GM23338 (cell line): Measurements from ENCODE around the gene HJURP. TPM values are rescaled to one million over a fixed set of nuclear protein-coding genes. Genes with fewer than 3 reads are reported as not detected.

Experiments
- ATAC-seq: fragments of 200-7000 bp; cut with Tn5 transposase; 3 replicates; pipeline ENCODE4 v1.9.1; 2020
- DNase-seq: peaks from one replicate; pipeline ENCODE4 v3.0.0-alpha.2; 2015; ENCODE audit warnings: low spot score
- H2AFZ ChIP-seq: fragments of 200-600 bp; sonication (generic); 2 replicates; pipeline ENCODE4 v1.8.0; 2016; ENCODE audit warnings: antibody characterized with exemption, mild to moderate bottlenecking, moderate library complexity
- H3F3A ChIP-seq: fragments of 200-600 bp; sonication (generic); replicated peaks from 2 replicates; pipeline ENCODE4 v1.8.0; 2017; ENCODE audit warnings: antibody characterized with exemption, mixed run types, low read depth
- H3K27ac ChIP-seq: fragments of 200-600 bp; sonication (generic); 2 replicates; pipeline ENCODE4 v1.6.1; 2016; ENCODE audit warnings: low read depth
- H3K27me3 ChIP-seq: fragments of 200-600 bp; sonication (generic); 2 replicates; pipeline ENCODE4 v1.8.0; 2016; ENCODE audit warnings: mild to moderate bottlenecking, mixed run types, moderate library complexity; ENCODE audit not compliant: insufficient read depth
- H3K36me3 ChIP-seq: fragments of 200-600 bp; sonication (generic); 2 replicates; pipeline ENCODE4 v1.8.0; 2016; ENCODE audit warnings: mild to moderate bottlenecking; ENCODE audit not compliant: insufficient read depth
- H3K4me1 ChIP-seq: fragments of 200-600 bp; sonication (generic); 2 replicates; pipeline ENCODE4 v1.8.0; 2016; ENCODE audit warnings: mild to moderate bottlenecking, moderate library complexity; ENCODE audit not compliant: insufficient read depth
- H3K4me2 ChIP-seq: fragments of 200-600 bp; sonication (generic); 2 replicates; pipeline ENCODE4 v1.7.1; 2017; ENCODE audit warnings: mixed run types
- H3K4me3 ChIP-seq: fragments of 200-600 bp; sonication (generic); 2 replicates; pipeline ENCODE4 v1.6.1; 2016; ENCODE audit warnings: mixed run types
- H3K79me2 ChIP-seq: fragments of 200-600 bp; sonication (generic); replicated peaks from 2 replicates; pipeline ENCODE4 v1.8.0; 2017; ENCODE audit warnings: mild to moderate bottlenecking; ENCODE audit not compliant: insufficient read depth
- H3K9me2 ChIP-seq: fragments of 200-600 bp; sonication (generic); 2 replicates; pipeline ENCODE4 v1.8.0; 2017; ENCODE audit not compliant: insufficient read depth
- H4K20me1 ChIP-seq: fragments of 200-600 bp; sonication (generic); replicated peaks from 2 replicates; pipeline ENCODE4 v1.8.0; 2017; ENCODE audit warnings: mild to moderate bottlenecking; ENCODE audit not compliant: insufficient read depth
- H3K27ac Mint-ChIP-seq: 2 replicates; pipeline ENCODE4 v1.8.0; 2020; ENCODE audit warnings: inconsistent platforms, mild to moderate bottlenecking, moderate library complexity, mixed read lengths
- H3K27me3 Mint-ChIP-seq: 3 replicates; pipeline ENCODE4 v1.8.0; 2022; ENCODE audit warnings: low read depth, mild to moderate bottlenecking, moderate library complexity, mixed read lengths, inconsistent platforms; ENCODE audit not compliant: insufficient read depth, poor library complexity
- H3K36me3 Mint-ChIP-seq: 3 replicates; pipeline ENCODE4 v1.8.0; 2021; ENCODE audit warnings: low read depth, mild to moderate bottlenecking, inconsistent platforms, moderate library complexity, mixed read lengths
- H3K4me1 Mint-ChIP-seq: 3 replicates; pipeline ENCODE4 v1.8.0; 2020; ENCODE audit warnings: mild to moderate bottlenecking, inconsistent platforms, mixed read lengths
- H3K4me3 Mint-ChIP-seq: 3 replicates; pipeline ENCODE4 v1.8.0; 2021; ENCODE audit warnings: moderate library complexity, mild to moderate bottlenecking, inconsistent platforms, mixed read lengths
- H3K9me3 Mint-ChIP-seq: 3 replicates; pipeline ENCODE4 v1.8.0; 2020; ENCODE audit warnings: moderate library complexity, mild to moderate bottlenecking, inconsistent platforms, mixed read lengths
- CREB1 ChIP-seq: fragments of 250-450 bp; sonication (Bioruptor Pico); IDR thresholded peaks from 2 replicates; pipeline ENCODE4 v1.5.0; 2020; ENCODE audit warnings: low read depth, mild to moderate bottlenecking, moderate library complexity
- CTCF ChIP-seq, 2 experiments: fragments of 200-600 bp in 1 of 2; sonication (generic) in 1 of 2; conservative IDR thresholded peaks; 2 replicates each; pipeline versions ENCODE4 v1.5.1 to v1.6.1; 2016 to 2017; ENCODE audit warnings: antibody characterized with exemption in 2 of 2, low read depth in 2 of 2, mild to moderate bottlenecking in 2 of 2, moderate library complexity in 1 of 2
- EZH2 ChIP-seq: fragments of 200-600 bp; sonication (generic); IDR thresholded peaks from one replicate; pipeline ENCODE4 v1.8.0; 2017; ENCODE audit warnings: antibody characterized with exemption, mild to moderate bottlenecking, low read depth; ENCODE audit not compliant: unreplicated experiment
- EZH2phosphoT487 ChIP-seq: fragments of 200-600 bp; sonication (generic); IDR thresholded peaks from one replicate; pipeline ENCODE4 v1.8.1; 2018; ENCODE audit warnings: antibody characterized with exemption; ENCODE audit not compliant: unreplicated experiment
- JUNB ChIP-seq: IDR thresholded peaks from one replicate; pipeline ENCODE4 v1.6.1; 2016; ENCODE audit warnings: antibody characterized with exemption; ENCODE audit not compliant: unreplicated experiment
- NANOG ChIP-seq: IDR thresholded peaks from 2 replicates; pipeline ENCODE4 v1.6.1; 2016; ENCODE audit warnings: antibody characterized with exemption, borderline replicate concordance
- POLR2AphosphoS5 ChIP-seq: IDR thresholded peaks from 2 replicates; pipeline ENCODE4 v1.6.1; 2016; ENCODE audit warnings: antibody characterized with exemption, low read depth
- REST ChIP-seq: IDR thresholded peaks from one replicate; pipeline ENCODE4 v1.6.1; 2018; ENCODE audit warnings: antibody characterized with exemption; ENCODE audit not compliant: unreplicated experiment
- STAT1 ChIP-seq: IDR thresholded peaks from one replicate; pipeline ENCODE4 v1.6.1; 2016; ENCODE audit warnings: antibody characterized with exemption; ENCODE audit not compliant: unreplicated experiment
- ZNF114 ChIP-seq: fragments of 250-450 bp; sonication (Bioruptor Pico); IDR thresholded peaks from 2 replicates; pipeline ENCODE4 v1.5.0; 2020; ENCODE audit warnings: mild to moderate bottlenecking, moderate library complexity
- ZNF331 ChIP-seq: fragments of 250-450 bp; sonication (Bioruptor Pico); IDR thresholded peaks from 2 replicates; pipeline ENCODE4 v1.5.0; 2020; ENCODE audit warnings: low read depth, mild to moderate bottlenecking, moderate library complexity
- ZNF462 ChIP-seq: fragments of 250-450 bp; sonication (Bioruptor Pico); IDR thresholded peaks from 2 replicates; pipeline ENCODE4 v1.5.0; 2020; ENCODE audit warnings: mild to moderate bottlenecking, moderate library complexity
- polyA plus RNA-seq: library from polyadenylated mRNA; unstranded; fragments of >200 nt; fragmentation: Nextera tagmentation; extraction: Ambion mirVana; gene quantifications from 2 replicates; pipeline ENCODE4 v1.2.1, GENCODE V29; 2016
- total RNA-seq: library from RNA; depleted of rRNA; stranded (reverse); fragments of >200 nt; shearing (Covaris generic); gene quantifications from 2 replicates; pipeline ENCODE4 v1.2.3, GENCODE V29; 2014
- TF ChIP-seq, protein P1 (sequence below): IDR thresholded peaks from 2 replicates; pipeline ENCODE4 v1.6.1; 2016; ENCODE audit warnings: antibody characterized with exemption

Gene HJURP
- total and polyA plus RNA-seq, 2 experiments from 2014 or later, result 42.9 to 49.2 TPM

- no peak overlapping the region for H3K27ac ChIP-seq
- H3K27me3 ChIP-seq, result no peaks in the 10 kb centered on the region
- Mint-ChIP-seq H3K4me3 (no peak overlapping the region), H3K27ac (no peak overlapping the region), H3K9me3 (no peaks in the 10 kb centered on the region), H3K27me3 (peaks cover 14% of the 10 kb centered on the region), H3K4me1 (peaks cover 8% of the 10 kb centered on the region; the same call in 1 of the 3 replicates), H3K36me3 (peaks cover 99% of the 10 kb centered on the region)
- H3K4me2 ChIP-seq, result no peak overlapping the region
- H3F3A ChIP-seq, result no peaks in the 10 kb centered on the region
- H3K36me3 ChIP-seq, result peaks cover 91% of the 10 kb centered on the region
- peaks cover 52% of the 10 kb centered on the region for H4K20me1 ChIP-seq
- ATAC-seq (no peak), DNase-seq (no peak)
- peaks cover 88% of the 10 kb centered on the region for H3K79me2 ChIP-seq
- no peaks in the 10 kb centered on the region for H3K4me1 ChIP-seq
- no peak overlapping the region for H3K4me3 ChIP-seq
- no peak overlapping the region for H2AFZ ChIP-seq
- TF ChIP-seq POLR2AphosphoS5, result no peak
- TF ChIP-seq CREB1 (CRISPR knock-in tag), result no peak
- no peak for TF ChIP-seq NANOG
- TF ChIP-seq ZNF114, result no peak
- TF ChIP-seq, protein P1, sequence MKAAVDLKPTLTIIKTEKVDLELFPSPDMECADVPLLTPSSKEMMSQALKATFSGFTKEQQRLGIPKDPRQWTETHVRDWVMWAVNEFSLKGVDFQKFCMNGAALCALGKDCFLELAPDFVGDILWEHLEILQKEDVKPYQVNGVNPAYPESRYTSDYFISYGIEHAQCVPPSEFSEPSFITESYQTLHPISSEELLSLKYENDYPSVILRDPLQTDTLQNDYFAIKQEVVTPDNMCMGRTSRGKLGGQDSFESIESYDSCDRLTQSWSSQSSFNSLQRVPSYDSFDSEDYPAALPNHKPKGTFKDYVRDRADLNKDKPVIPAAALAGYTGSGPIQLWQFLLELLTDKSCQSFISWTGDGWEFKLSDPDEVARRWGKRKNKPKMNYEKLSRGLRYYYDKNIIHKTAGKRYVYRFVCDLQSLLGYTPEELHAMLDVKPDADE, result no peak
- TF ChIP-seq EZH2phosphoT487, result no peak
- TF ChIP-seq CTCF (conservative IDR thresholded peaks at IDR 0.05; ENCODE audit: low read depth in 2 of 2), result no peak
- TF ChIP-seq REST, result no peak
- TF ChIP-seq STAT1, result no peak
- no peak for TF ChIP-seq ZNF331
- TF ChIP-seq ZNF462, result no peak
- TF ChIP-seq EZH2, result no peak
- no peak for TF ChIP-seq JUNB
- H3K9me2 ChIP-seq, result no peaks in the 10 kb centered on the region
These were observed 9.5 kb downstream of the HJURP start for GRCh38 chr2:233844836-233845235.
